Measurements from ENCODE around the gene POLA2.

GRCh38 chr11:65298131-65298535, 36.4 kb downstream of the POLA2 start:
- no peak for TF ChIP-seq BCL6 (CRISPR knock-in tag; IDR thresholded peaks at IDR 0.05)
- TF ChIP-seq BDP1 (IDR thresholded peaks at IDR 0.05; ENCODE audit: insufficient read depth, insufficient read length), result no peak
- no peak for TF ChIP-seq TRIM28 (IDR thresholded peaks at IDR 0.05)
- no peak for TF ChIP-seq SP1 (CRISPR knock-in tag; IDR thresholded peaks at IDR 0.05)
- no peak for TF ChIP-seq CHD4 (IDR thresholded peaks at IDR 0.05; ENCODE audit: insufficient read depth, insufficient replicate concordance, low read depth, low read length, poor library complexity, severe bottlenecking)
- no peak for TF ChIP-seq SRSF7 (optimal IDR thresholded peaks at IDR 0.05; ENCODE audit: low read depth, low read length)
- TF ChIP-seq ZBTB40 (IDR thresholded peaks at IDR 0.05), result no peak
- TF ChIP-seq ZBTB40 (CRISPR knock-in tag; IDR thresholded peaks at IDR 0.05), result no peak
- TF ChIP-seq L3MBTL2 (IDR thresholded peaks at IDR 0.05), result no peak
- no peak for TF ChIP-seq CTCF (IDR thresholded peaks at IDR 0.05 in 2 of 3, conservative IDR thresholded peaks at IDR 0.05 in 1 of 3; ENCODE audit: insufficient read depth in 2 of 3, low read depth in 1 of 3, low read length in 3 of 3)
- TF ChIP-seq TAF1 (IDR thresholded peaks at IDR 0.05; ENCODE audit: control insufficient read depth, extremely low read depth, insufficient read depth, low read length, severe bottlenecking), result no peak
